WTC11 (cell line): Measurements from ENCODE around the gene ZC3H14. TPM values are rescaled to one million over a fixed set of nuclear protein-coding genes. Genes with fewer than 3 reads are reported as not detected.
A peak's percentile ranks its signal among the peaks of the same experiment; 100 is the strongest.

ENCODE experiments used
- ATAC-seq: fragments of 200-7000 bp; cut with Tn5 transposase; 2 replicates; pipeline ENCODE4 v1.10.0; 2021; ENCODE audit warnings: mild to moderate bottlenecking, moderate library complexity
- CTCF ChIA-PET: fragments of 300-600 bp; sonication (Branson Sonifier 250); formaldehyde crosslinking; loops from one replicate; lab custom pipeline; 2021; ENCODE audit warnings: antibody characterized with exemption; lab: Charles Lee
- POLR2A ChIA-PET: fragments of 350-600 bp; sonication (Branson Sonifier 250); formaldehyde crosslinking; loops from one replicate; lab custom pipeline; 2021; ENCODE audit warnings: antibody characterized with exemption; lab: Charles Lee
- DNase-seq: peaks from one replicate; pipeline ENCODE4 v3.0.0; 2021; ENCODE audit warnings: low spot score
- H3K27ac Mint-ChIP-seq: 2 replicates; pipeline ENCODE4 v1.8.0; 2021; ENCODE audit warnings: mixed read lengths
- H3K27me3 Mint-ChIP-seq: 2 replicates; pipeline ENCODE4 v1.8.0; 2021; ENCODE audit warnings: low read depth, mild to moderate bottlenecking, moderate library complexity, mixed read lengths
- H3K36me3 Mint-ChIP-seq: 2 replicates; pipeline ENCODE4 v1.8.0; 2021; ENCODE audit warnings: mixed read lengths
- H3K4me1 Mint-ChIP-seq: 2 replicates; pipeline ENCODE4 v1.8.0; 2022; ENCODE audit warnings: mixed read lengths
- H3K4me3 Mint-ChIP-seq: 2 replicates; pipeline ENCODE4 v1.8.0; 2021; ENCODE audit warnings: mild to moderate bottlenecking, moderate library complexity, mixed read lengths
- H3K9me3 Mint-ChIP-seq: 2 replicates; pipeline ENCODE4 v1.8.0; 2021; ENCODE audit warnings: mixed read lengths
- ATF3 ChIP-seq: sonication (generic); formaldehyde crosslinking; conservative IDR thresholded peaks from 2 replicates; pipeline ENCODE4 v1.8.1; 2022; ENCODE audit warnings: mild to moderate bottlenecking, missing genetic modification reagents
- ETV6 ChIP-seq: sonication (generic); formaldehyde crosslinking; IDR thresholded peaks from 2 replicates; pipeline ENCODE4 v1.8.1; 2022; ENCODE audit warnings: mild to moderate bottlenecking, missing genetic modification reagents
- FOXP4 ChIP-seq: sonication (generic); formaldehyde crosslinking; IDR thresholded peaks from 2 replicates; pipeline ENCODE4 v1.8.0; 2022; ENCODE audit warnings: mild to moderate bottlenecking, missing genetic modification reagents
- GRHL2 ChIP-seq: fragments of 250-450 bp; sonication (Bioruptor Pico); IDR thresholded peaks from 2 replicates; pipeline ENCODE4 v1.8.0; 2022; ENCODE audit warnings: mild to moderate bottlenecking, moderate library complexity; ENCODE audit not compliant: insufficient replicate concordance, severe bottlenecking
- HMGA2 ChIP-seq: fragments of 250-450 bp; sonication (Bioruptor Pico); IDR thresholded peaks from 2 replicates; pipeline ENCODE4 v1.4.0; 2021; ENCODE audit warnings: mild to moderate bottlenecking, moderate library complexity
- JAZF1 ChIP-seq: fragments of 250-450 bp; sonication (Bioruptor Pico); IDR thresholded peaks from 2 replicates; pipeline ENCODE4 v1.9.0; 2021; ENCODE audit warnings: moderate library complexity, mild to moderate bottlenecking, inconsistent platforms
- JUN ChIP-seq: sonication (generic); formaldehyde crosslinking; IDR thresholded peaks from 2 replicates; pipeline ENCODE4 v1.8.0; 2023; ENCODE audit warnings: mild to moderate bottlenecking, missing genetic modification reagents
- PRRX2 ChIP-seq: fragments of 250-450 bp; sonication (Bioruptor Pico); IDR thresholded peaks from 2 replicates; pipeline ENCODE4 v1.8.0; 2021; ENCODE audit warnings: mild to moderate bottlenecking
- TEAD4 ChIP-seq: sonication (generic); formaldehyde crosslinking; IDR thresholded peaks from 2 replicates; pipeline ENCODE4 v1.8.0; 2022; ENCODE audit warnings: mild to moderate bottlenecking, missing genetic modification reagents
- USF2 ChIP-seq: sonication (generic); formaldehyde crosslinking; IDR thresholded peaks from 2 replicates; pipeline ENCODE4 v1.8.1; 2023; ENCODE audit warnings: mild to moderate bottlenecking, missing genetic modification reagents, moderate library complexity
- ZBTB21 ChIP-seq: sonication (generic); formaldehyde crosslinking; IDR thresholded peaks from 2 replicates; pipeline ENCODE4 v1.8.1; 2023; ENCODE audit warnings: mild to moderate bottlenecking, missing genetic modification reagents, borderline replicate concordance
- ZNF281 ChIP-seq: sonication (generic); formaldehyde crosslinking; IDR thresholded peaks from 2 replicates; pipeline ENCODE4 v1.8.0; 2023; ENCODE audit warnings: mild to moderate bottlenecking, missing genetic modification reagents
- ZNF425 ChIP-seq: fragments of 250-450 bp; sonication (Bioruptor Pico); conservative IDR thresholded peaks from 2 replicates; pipeline ENCODE4 v1.9.0; 2021; ENCODE audit warnings: mild to moderate bottlenecking
- ZNF512 ChIP-seq: sonication (generic); formaldehyde crosslinking; IDR thresholded peaks from 2 replicates; pipeline ENCODE4 v1.8.1; 2022; ENCODE audit warnings: missing genetic modification reagents, borderline replicate concordance
- ZNF532 ChIP-seq: fragments of 250-450 bp; sonication (Bioruptor Pico); IDR thresholded peaks from 2 replicates; pipeline ENCODE4 v1.9.0; 2021; ENCODE audit warnings: mild to moderate bottlenecking, borderline replicate concordance
- total RNA-seq: library from RNA; stranded (reverse); gene quantifications from 3 replicates; pipeline ENCODE4 v1.2.3, GENCODE V29; 2021

Gene ZC3H14
- total RNA-seq, 1 experiment from 2014 or later, result 64.9 TPM

- ChIA-PET CTCF (interaction anchor here (0.6 to 1.2 kb wide), 3 partner anchors 54 to 363 kb away, joined by 3 to 4 read pairs (median 4); no protein-coding TSS in a partner anchor), POLR2A (interaction anchor here (0.7 kb wide), 1 partner anchor 11 kb away, joined by 3 read pairs; no protein-coding TSS in a partner anchor)
- peak overlapping the region; percentile 63; the same call in 1 of the 2 replicates for H3K27ac Mint-ChIP-seq
- peaks cover 5% of the 10 kb centered on the region; the same call in 1 of the 2 replicates for H3K36me3 Mint-ChIP-seq
- H3K9me3 Mint-ChIP-seq, result no peaks in the 10 kb centered on the region
- H3K4me3 Mint-ChIP-seq, result peak overlapping the region; percentile 81
- H3K4me1 Mint-ChIP-seq, result peaks cover 21% of the 10 kb centered on the region
- peak; percentile 38 for DNase-seq
- TF ChIP-seq ZNF532 (CRISPR knock-in tag), result no peak
- TF ChIP-seq USF2 (CRISPR knock-in tag), result no peak
- TF ChIP-seq PRRX2 (CRISPR knock-in tag), result no peak
- TF ChIP-seq TEAD4 (CRISPR knock-in tag), result no peak
- TF ChIP-seq FOXP4 (CRISPR knock-in tag), result no peak
- TF ChIP-seq HMGA2 (CRISPR knock-in tag), result no peak
- no peak for TF ChIP-seq JAZF1
- no peak for TF ChIP-seq ATF3 (CRISPR knock-in tag)
- no peak for TF ChIP-seq ZNF425 (CRISPR knock-in tag)
- TF ChIP-seq ZBTB21 (CRISPR knock-in tag), result no peak
- no peak for TF ChIP-seq JUN (CRISPR knock-in tag)
- no peak for TF ChIP-seq ZNF281
- TF ChIP-seq GRHL2, result no peak
- TF ChIP-seq ETV6, result no peak
- TF ChIP-seq ZNF512, result no peak
- ATAC-seq, result peak; percentile 10
- peaks cover 4% of the 10 kb centered on the region; the same call in 1 of the 2 replicates for H3K27me3 Mint-ChIP-seq
These were observed 10.8 kb upstream of the ZC3H14 start for GRCh38 chr14:88551980-88552431.
